ENCODE results near the gene NENF. TPM values are rescaled to one million over a fixed set of nuclear protein-coding genes. Genes with fewer than 3 reads are reported as not detected.
A peak's percentile ranks its signal among the peaks of the same experiment; 100 is the strongest.

Gene NENF
- total and polyA plus RNA-seq, 10 of the 15 experiments (the other 5 are each of a cell fraction or from before 2014, with no cell fraction given): 5.1 to 83.4 (median 42.7) TPM

- intact Hi-C loops (cut with micrococcal nuclease; ENCODE audit: unreplicated experiment) (no loop called here), in situ Hi-C loops (cut with MboI) (no loop called here)
- POLR2A ChIA-PET: no interaction called here
- SMC1A ChIA-PET (ENCODE audit: uncharacterized antibody, unreplicated experiment): interaction anchor here (1.3 to 1.7 kb wide), 2 partner anchors 22 to 44 kb away, joined by 4 to 13 read pairs; no protein-coding TSS in a partner anchor
- H3K36me3 ChIP-seq (ENCODE audit: control insufficient read depth in 2 of 2, insufficient read depth in 2 of 2, low read length in 1 of 2): no peaks in the 10 kb centered on the region
- BruUV-seq (replicated peaks): TSS peak; percentile 58
- H3K4me3 ChIP-seq: peak overlapping the region; percentile 86
- ATAC-seq (no peak), DNase-seq (ENCODE audit: low read depth, low spot score) (no peak), FAIRE-seq (no peak)
- no peak overlapping the region for H3K27ac ChIP-seq (ENCODE audit: control insufficient read depth, insufficient read depth)
- H3K9me3 ChIP-seq (replicated peaks; ENCODE audit: control insufficient read depth, insufficient read depth, low read length): no peaks in the 10 kb centered on the region
- no peaks in the 10 kb centered on the region for H3K27me3 ChIP-seq (replicated peaks in 1 of 2; ENCODE audit: control insufficient read depth in 2 of 2, insufficient read depth in 2 of 2, low read length in 1 of 2)
- H3K4me1 ChIP-seq (ENCODE audit: control insufficient read depth, insufficient read depth, low read length): peaks cover 11% of the 10 kb centered on the region
- RAD21 ChIA-PET (ENCODE audit: unreplicated experiment): interaction anchor here (1.7 to 1.9 kb wide), 2 partner anchors 19 to 22 kb away, joined by 6 to 8 read pairs; partner anchors contain the start of gene PACC1
- peak overlapping the region; percentile 77 for H3K9ac ChIP-seq (ENCODE audit: control insufficient read depth, insufficient read depth, low read length)
- H4K20me1 ChIP-seq (ENCODE audit: control insufficient read depth, insufficient read depth): no peaks in the 10 kb centered on the region
- H2AFZ ChIP-seq (ENCODE audit: control insufficient read depth, low read depth, low read length): peak overlapping the region; percentile 79
- H3K79me2 ChIP-seq (ENCODE audit: control insufficient read depth, insufficient read depth, low read length): peaks cover 4% of the 10 kb centered on the region
- CTCF ChIA-PET: interaction anchor here (0.8 to 1.7 kb wide), 2 partner anchors 19 to 23 kb away, joined by 3 to 13 read pairs; no protein-coding TSS in a partner anchor
- whole genome bisulfite sequencing (ENCODE audit: insufficient coverage, insufficient replicate concordance, low lambda C conversion rate, missing lambda C conversion rate): 70% methylated on average over 17 of the region's 17 CpGs
- TF ChIP-seq LARP7 (IDR thresholded peaks at IDR 0.05): no peak
- TF ChIP-seq SRF (IDR thresholded peaks at IDR 0.05; ENCODE audit: low read depth in 2 of 2, low read length in 2 of 2): no peak
- no peak for TF ChIP-seq ZBED1 (IDR thresholded peaks at IDR 0.05; ENCODE audit: borderline replicate concordance)
- no peak for TF ChIP-seq TCF7 (IDR thresholded peaks at IDR 0.05; ENCODE audit: borderline replicate concordance)
- TF ChIP-seq SUPT20H (IDR thresholded peaks at IDR 0.05; ENCODE audit: borderline replicate concordance, control insufficient read depth, low read depth, low read length): no peak
- TF ChIP-seq NRF1 (conservative IDR thresholded peaks at IDR 0.05; ENCODE audit: low read depth, low read length): no peak
- no peak for TF ChIP-seq PAX8 (IDR thresholded peaks at IDR 0.05)
- TF ChIP-seq EP300 (IDR thresholded peaks at IDR 0.05; ENCODE audit: borderline replicate concordance in 1 of 2, control insufficient read depth in 1 of 2, low read depth in 2 of 2, low read length in 2 of 2): no peak
- TF ChIP-seq SPI1 (IDR thresholded peaks at IDR 0.05; ENCODE audit: borderline replicate concordance, insufficient read depth, low read depth, low read length): no peak
- TF ChIP-seq, protein P1, sequence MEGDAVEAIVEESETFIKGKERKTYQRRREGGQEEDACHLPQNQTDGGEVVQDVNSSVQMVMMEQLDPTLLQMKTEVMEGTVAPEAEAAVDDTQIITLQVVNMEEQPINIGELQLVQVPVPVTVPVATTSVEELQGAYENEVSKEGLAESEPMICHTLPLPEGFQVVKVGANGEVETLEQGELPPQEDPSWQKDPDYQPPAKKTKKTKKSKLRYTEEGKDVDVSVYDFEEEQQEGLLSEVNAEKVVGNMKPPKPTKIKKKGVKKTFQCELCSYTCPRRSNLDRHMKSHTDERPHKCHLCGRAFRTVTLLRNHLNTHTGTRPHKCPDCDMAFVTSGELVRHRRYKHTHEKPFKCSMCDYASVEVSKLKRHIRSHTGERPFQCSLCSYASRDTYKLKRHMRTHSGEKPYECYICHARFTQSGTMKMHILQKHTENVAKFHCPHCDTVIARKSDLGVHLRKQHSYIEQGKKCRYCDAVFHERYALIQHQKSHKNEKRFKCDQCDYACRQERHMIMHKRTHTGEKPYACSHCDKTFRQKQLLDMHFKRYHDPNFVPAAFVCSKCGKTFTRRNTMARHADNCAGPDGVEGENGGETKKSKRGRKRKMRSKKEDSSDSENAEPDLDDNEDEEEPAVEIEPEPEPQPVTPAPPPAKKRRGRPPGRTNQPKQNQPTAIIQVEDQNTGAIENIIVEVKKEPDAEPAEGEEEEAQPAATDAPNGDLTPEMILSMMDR (IDR thresholded peaks at IDR 0.05 in 2 of 3, conservative IDR thresholded peaks at IDR 0.05 in 1 of 3; ENCODE audit: control insufficient read depth in 2 of 3, extremely low read depth in 1 of 3, insufficient read depth in 1 of 3, low read depth in 3 of 3, low read length in 3 of 3): no peak
- TF ChIP-seq CHD1 (IDR thresholded peaks at IDR 0.05; ENCODE audit: low read depth, low read length): no peak
- TF ChIP-seq RFX5 (IDR thresholded peaks at IDR 0.05; ENCODE audit: low read depth, low read length): no peak
- TF ChIP-seq TCF12 (IDR thresholded peaks at IDR 0.05; ENCODE audit: low read depth, low read length): no peak
- TF ChIP-seq, protein P2, sequence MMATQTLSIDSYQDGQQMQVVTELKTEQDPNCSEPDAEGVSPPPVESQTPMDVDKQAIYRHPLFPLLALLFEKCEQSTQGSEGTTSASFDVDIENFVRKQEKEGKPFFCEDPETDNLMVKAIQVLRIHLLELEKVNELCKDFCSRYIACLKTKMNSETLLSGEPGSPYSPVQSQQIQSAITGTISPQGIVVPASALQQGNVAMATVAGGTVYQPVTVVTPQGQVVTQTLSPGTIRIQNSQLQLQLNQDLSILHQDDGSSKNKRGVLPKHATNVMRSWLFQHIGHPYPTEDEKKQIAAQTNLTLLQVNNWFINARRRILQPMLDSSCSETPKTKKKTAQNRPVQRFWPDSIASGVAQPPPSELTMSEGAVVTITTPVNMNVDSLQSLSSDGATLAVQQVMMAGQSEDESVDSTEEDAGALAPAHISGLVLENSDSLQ (IDR thresholded peaks at IDR 0.05): no peak
- no peak for TF ChIP-seq MTA3 (IDR thresholded peaks at IDR 0.05; ENCODE audit: borderline replicate concordance, low read length)
- TF ChIP-seq HDAC2 (IDR thresholded peaks at IDR 0.05): no peak
- H3K4me2 ChIP-seq (ENCODE audit: control insufficient read depth, insufficient read depth): peak overlapping the region; percentile 85
These were observed 1.1 kb downstream of the NENF start for GRCh38 chr1:212433577-212434462.

Measured in GM12878 (cell line).